H9 (cell line): ENCODE results near the gene ADAM22. TPM values are rescaled to one million over a fixed set of nuclear protein-coding genes. Genes with fewer than 3 reads are reported as not detected.

Experiments
- DNase-seq: peaks from one replicate; pipeline ENCODE4 v3.0.0-alpha.2; 2017
- H2AFZ ChIP-seq: one replicate; pipeline ENCODE4 v1.6.1; 2013; ENCODE audit warnings: mild to moderate bottlenecking, low read length, control low read depth, moderate library complexity
- H2AK5ac ChIP-seq: 2 replicates; pipeline ENCODE4 v1.6.1; 2013; ENCODE audit warnings: low read length, control low read depth, mixed read lengths; ENCODE audit not compliant: insufficient read length
- H2BK120ac ChIP-seq: one replicate; pipeline ENCODE4 v1.6.1; 2013; ENCODE audit warnings: low read depth, mild to moderate bottlenecking, low read length, control low read depth, inconsistent platforms; ENCODE audit not compliant: poor library complexity, severe bottlenecking
- H2BK12ac ChIP-seq: 2 replicates; pipeline ENCODE4 v1.6.1; 2013; ENCODE audit warnings: low read length, control low read depth, mixed read lengths, low read depth; ENCODE audit not compliant: insufficient read length
- H2BK15ac ChIP-seq: 2 replicates; pipeline ENCODE4 v1.6.1; 2013; ENCODE audit warnings: low read depth, low read length, control low read depth
- H2BK20ac ChIP-seq: one replicate; pipeline ENCODE4 v1.6.1; 2013; ENCODE audit warnings: low read depth, mild to moderate bottlenecking, low read length, control low read depth, inconsistent platforms; ENCODE audit not compliant: poor library complexity, severe bottlenecking
- H2BK5ac ChIP-seq: 2 replicates; pipeline ENCODE4 v1.6.1; 2013; ENCODE audit warnings: low read length, control low read depth, mixed read lengths; ENCODE audit not compliant: insufficient read length
- H3K14ac ChIP-seq: 2 replicates; pipeline ENCODE4 v1.6.1; 2013; ENCODE audit warnings: low read length, control low read depth; ENCODE audit not compliant: insufficient read depth
- H3K18ac ChIP-seq: 2 replicates; pipeline ENCODE4 v1.6.1; 2013; ENCODE audit warnings: low read depth, mild to moderate bottlenecking, mixed read lengths, low read length, control low read depth; ENCODE audit not compliant: insufficient read length
- H3K23ac ChIP-seq: 2 replicates; pipeline ENCODE4 v1.6.1; 2013; ENCODE audit warnings: low read length, control low read depth, mixed read lengths, low read depth; ENCODE audit not compliant: insufficient read length
- H3K23me2 ChIP-seq: 2 replicates; pipeline ENCODE4 v1.6.1; 2013; ENCODE audit warnings: low read depth, mild to moderate bottlenecking, mixed read lengths, low read length, control low read depth; ENCODE audit not compliant: insufficient read length, poor library complexity, severe bottlenecking
- H3K27ac ChIP-seq: 2 replicates; pipeline ENCODE4 v1.5.1; 2013; ENCODE audit warnings: low read length, control low read depth, mixed read lengths, low read depth; ENCODE audit not compliant: insufficient read length
- H3K27me3 ChIP-seq: 2 replicates; pipeline ENCODE4 v1.6.1; 2013; ENCODE audit warnings: low read length, control low read depth, inconsistent platforms; ENCODE audit not compliant: insufficient read depth
- H3K4ac ChIP-seq: 2 replicates; pipeline ENCODE4 v1.6.1; 2013; ENCODE audit warnings: low read depth, mild to moderate bottlenecking, control low read depth, inconsistent platforms, low read length, moderate library complexity
- H3K4me1 ChIP-seq: 2 replicates; pipeline ENCODE4 v1.6.1; 2013; ENCODE audit warnings: low read length, control low read depth, inconsistent platforms; ENCODE audit not compliant: insufficient read depth
- H3K4me2 ChIP-seq: 2 replicates; pipeline ENCODE4 v1.6.1; 2013; ENCODE audit warnings: low read length, control low read depth, mixed read lengths; ENCODE audit not compliant: insufficient read length, insufficient read depth
- H3K56ac ChIP-seq: 2 replicates; pipeline ENCODE4 v1.6.1; 2013; ENCODE audit warnings: low read depth, mild to moderate bottlenecking, mixed read lengths, low read length, control low read depth; ENCODE audit not compliant: insufficient read length
- H3K79me1 ChIP-seq: 2 replicates; pipeline ENCODE4 v1.6.1; 2013; ENCODE audit warnings: low read depth, mild to moderate bottlenecking, moderate library complexity, low read length, control low read depth, inconsistent platforms; ENCODE audit not compliant: insufficient read depth, poor library complexity, severe bottlenecking
- H3K79me2 ChIP-seq: 2 replicates; pipeline ENCODE4 v1.6.1; 2013; ENCODE audit warnings: low read length, control low read depth, inconsistent platforms; ENCODE audit not compliant: insufficient read depth
- H3K9ac ChIP-seq: 2 replicates; pipeline ENCODE4 v1.6.1; 2013; ENCODE audit warnings: low read length, control low read depth, mixed read lengths; ENCODE audit not compliant: insufficient read length; ENCODE audit errors: extremely low read depth
- H3K9me3 ChIP-seq: one replicate; pipeline ENCODE4 v1.6.1; 2013; ENCODE audit warnings: low read depth, low read length, inconsistent platforms; ENCODE audit not compliant: control insufficient read depth
- H3T11ph ChIP-seq: one replicate; pipeline ENCODE4 v1.6.1; 2013; ENCODE audit warnings: mild to moderate bottlenecking, low read length, control low read depth, inconsistent platforms
- H4K20me1 ChIP-seq: one replicate; pipeline ENCODE4 v1.6.1; 2013; ENCODE audit not compliant: control insufficient read depth, insufficient read length, insufficient read depth
- H4K5ac ChIP-seq: 2 replicates; pipeline ENCODE4 v1.6.1; 2013; ENCODE audit warnings: low read depth, mild to moderate bottlenecking, mixed read lengths, low read length, control low read depth; ENCODE audit not compliant: insufficient read length
- H4K8ac ChIP-seq: replicated peaks from 2 replicates; pipeline ENCODE4 v1.6.1; 2013; ENCODE audit warnings: low read length, control low read depth, mixed read lengths, low read depth; ENCODE audit not compliant: insufficient read length
- H4K91ac ChIP-seq: 2 replicates; pipeline ENCODE4 v1.6.1; 2013; ENCODE audit warnings: low read depth, mild to moderate bottlenecking, moderate library complexity, mixed read lengths, low read length, control low read depth; ENCODE audit not compliant: insufficient read length
- H3K27ac Mint-ChIP-seq, 3 experiments: 2 replicates in 2 of 3; 3 replicates in 1 of 3; pipeline ENCODE4 v1.8.0; 2020 to 2021; ENCODE audit warnings: mixed read lengths in 3 of 3, mild to moderate bottlenecking in 1 of 3, moderate library complexity in 1 of 3
- H3K27me3 Mint-ChIP-seq: 2 replicates; pipeline ENCODE4 v1.8.0; 2021; ENCODE audit warnings: low read depth, mild to moderate bottlenecking, moderate library complexity, mixed read lengths
- H3K36me3 Mint-ChIP-seq, 3 experiments: 2 replicates in 2 of 3; 3 replicates in 1 of 3; pipeline ENCODE4 v1.8.0; 2020 to 2021; ENCODE audit warnings: low read depth in 3 of 3, mixed read lengths in 3 of 3; ENCODE audit not compliant: insufficient read depth in 1 of 3
- H3K4me1 Mint-ChIP-seq, 2 experiments: 2 replicates each; pipeline ENCODE4 v1.8.0; 2020; ENCODE audit warnings: mixed read lengths in 2 of 2
- H3K4me3 Mint-ChIP-seq, 2 experiments: 2 replicates in 1 of 2; 3 replicates in 1 of 2; pipeline ENCODE4 v1.8.0; 2020 to 2021; ENCODE audit warnings: mild to moderate bottlenecking in 2 of 2, mixed read lengths in 2 of 2, moderate library complexity in 1 of 2
- H3K9me3 Mint-ChIP-seq, 2 experiments: 2 replicates in 1 of 2; 3 replicates in 1 of 2; pipeline ENCODE4 v1.8.0; 2020; ENCODE audit warnings: mild to moderate bottlenecking in 2 of 2, mixed read lengths in 2 of 2, moderate library complexity in 1 of 2
- CTCF ChIP-seq: fragments of 200-600 bp; sonication (generic); conservative IDR thresholded peaks from 3 replicates; pipeline ENCODE4 v1.8.0; 2021; ENCODE audit warnings: antibody characterized with exemption, mild to moderate bottlenecking
- WGBS: extraction: QIAGEN DNeasy Blood & Tissue Kit; methylation state at CpG from one replicate; pipeline ENCODE4 v1.1.7; 2013; ENCODE audit warnings: missing lambda C conversion rate, low lambda C conversion rate, mixed read lengths; ENCODE audit not compliant: insufficient read length; ENCODE audit errors: extremely low coverage; 5-methylcytosine and 5-hydroxymethylcytosine counted together
- total RNA-seq: library from RNA; stranded (reverse); gene quantifications from 2 replicates; pipeline ENCODE4 v1.2.1, GENCODE V29; 2021

The ADAM22 gene
- total RNA-seq, 1 experiment from 2014 or later, result 8.7 TPM

DNA sequence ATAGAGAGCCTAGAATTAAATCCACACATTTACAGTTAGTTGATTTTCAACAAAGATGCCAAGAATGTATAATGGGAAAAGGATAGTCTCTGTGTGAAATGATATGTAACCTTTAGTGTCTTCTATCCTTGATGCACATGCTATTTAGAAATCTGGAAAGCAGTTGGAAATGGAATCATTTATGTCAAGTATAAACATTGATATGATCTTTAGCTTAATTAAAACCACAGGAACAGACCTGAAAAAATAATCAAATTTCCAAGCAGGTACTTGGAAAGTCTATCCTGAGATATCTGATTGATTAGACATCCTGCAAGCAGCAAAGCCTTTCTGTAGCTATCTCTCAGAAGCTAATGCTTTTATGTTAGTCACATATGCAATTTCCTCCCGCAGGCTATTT lies 310.2 kb downstream of the ADAM22 start:
- Histone ChIP-seq H3K79me2 (no peaks in the 10 kb centered on the region), H3K79me1 (no peaks in the 10 kb centered on the region), H3K56ac (no peak overlapping the region), H2BK12ac (no peak overlapping the region), H2AFZ (no peak overlapping the region), H3K23me2 (no peaks in the 10 kb centered on the region), H4K91ac (no peak overlapping the region), H3K4ac (no peak overlapping the region), H3K23ac (no peak overlapping the region), H3K27me3 (no peaks in the 10 kb centered on the region), H3K18ac (no peak overlapping the region), H3T11ph (no peak overlapping the region), H3K9ac (no peak overlapping the region), H2BK120ac (no peak overlapping the region), H4K20me1 (no peaks in the 10 kb centered on the region), H4K5ac (no peak overlapping the region), H3K4me1 (no peaks in the 10 kb centered on the region), H2BK15ac (no peak overlapping the region), H2BK5ac (no peak overlapping the region), H3K9me3 (no peaks in the 10 kb centered on the region), H3K27ac (no peak overlapping the region), H2BK20ac (no peak overlapping the region), H3K14ac (no peak overlapping the region), H3K4me2 (no peak overlapping the region), H2AK5ac (no peak overlapping the region), H4K8ac (no peak overlapping the region)
- Mint-ChIP-seq H3K27me3 (no peaks in the 10 kb centered on the region; the same call in 1 of the 2 replicates), H3K4me3 (no peak overlapping the region), H3K9me3 (no peaks in the 10 kb centered on the region; a peak in 1 of 5 replicates), H3K27ac (no peak overlapping the region), H3K36me3 (no peaks in the 10 kb centered on the region; a peak in 1 of 7 replicates), H3K4me1 (peaks cover 4 to 6% of the 10 kb centered on the region in 2 experiments)
- TF ChIP-seq CTCF, result no peak
- WGBS, result no CpG with 5 or more reads among the region's 1 CpG
- no peak for DNase-seq

Other genes starting within 250 kb of the ADAM22 start
- 10.4 and 14.5 TPM in 2 replicates for gene SLC25A40, start 57.9 kb upstream of the ADAM22 start, total RNA-seq
- gene DBF4, start 57.8 kb upstream of the ADAM22 start, total RNA-seq, result 75.9 TPM in 2 replicates